ENCODE results near the gene HOXC4. TPM values are rescaled to one million over a fixed set of nuclear protein-coding genes. Genes with fewer than 3 reads are reported as not detected.
A peak's percentile ranks its signal among the peaks of the same experiment; 100 is the strongest.

HOXC4 gene
- polyA plus RNA-seq, 2 of the 4 experiments (the other 2 are of a cell fraction): 1.3 to 4.0 TPM

GRCh38 chr12:54014377-54015017 lies 39.1 kb upstream of the HOXC4 start:
- peak overlapping the region in 1 of 2 experiments; percentile 77; a peak in 3 of 6 replicates for H3K27ac ChIP-seq
- no peak overlapping the region for H3K4me3 ChIP-seq
- ChIA-PET POLR2A (no interaction called here), CTCF (interaction anchor here (0.7 to 28.7 kb wide), 8 partner anchors 9 to 201 kb away, joined by 3 to 1074 read pairs (median 8); partner anchors contain the start of genes HOXC5, HOXC6 and SMUG1)
- peak overlapping the region; percentile 60 for H3K4me2 ChIP-seq
- no peak for TF ChIP-seq ZNF302 (CRISPR knock-in tag; IDR thresholded peaks at IDR 0.05)
- TF ChIP-seq NFE2L2 (conservative IDR thresholded peaks at IDR 0.05; ENCODE audit: low read length): no peak
- TF ChIP-seq HOXA7 (CRISPR knock-in tag; IDR thresholded peaks at IDR 0.05): no peak
- TF ChIP-seq HDAC2 (IDR thresholded peaks at IDR 0.05): no peak
- no peak for TF ChIP-seq JUN (IDR thresholded peaks at IDR 0.05)
- TF ChIP-seq RARB (CRISPR knock-in tag; IDR thresholded peaks at IDR 0.05): no peak
- no peak for TF ChIP-seq CHD4 (IDR thresholded peaks at IDR 0.05; ENCODE audit: borderline replicate concordance)
- no peak for TF ChIP-seq ESRRA (IDR thresholded peaks at IDR 0.05; ENCODE audit: borderline replicate concordance, low read length)
- no peak for TF ChIP-seq POLR2AphosphoS2 (conservative IDR thresholded peaks at IDR 0.05; ENCODE audit: low read length)
- TF ChIP-seq MYC (IDR thresholded peaks at IDR 0.05; ENCODE audit: borderline replicate concordance, low read length): no peak
- TF ChIP-seq ATOH8 (CRISPR knock-in tag; IDR thresholded peaks at IDR 0.05; ENCODE audit: low read depth): no peak
- no peak for TF ChIP-seq KDM5A (IDR thresholded peaks at IDR 0.05)
- no peak for TF ChIP-seq HMGXB4 (CRISPR knock-in tag; IDR thresholded peaks at IDR 0.05; ENCODE audit: borderline replicate concordance)
- TF ChIP-seq CTCF (IDR thresholded peaks at IDR 0.05): no peak
- TF ChIP-seq KDM1A (IDR thresholded peaks at IDR 0.05; ENCODE audit: low read depth): no peak
- FAIRE-seq (no peak), ATAC-seq (no peak), DNase-seq (ENCODE audit: low read depth in 1 of 2, low spot score in 1 of 2) (no peak)
- 92% methylated on average over 36 of the region's 36 CpGs for WGBS (ENCODE audit: missing lambda C conversion rate)
- peaks cover 62% of the 10 kb centered on the region for H3K4me1 ChIP-seq
- no peaks in the 10 kb centered on the region for H3K9me3 ChIP-seq

GRCh38 chr12:54015018-54015931 lies 38.4 kb upstream of the HOXC4 start:
- ATAC-seq (no peak), DNase-seq (ENCODE audit: low read depth in 1 of 2, low spot score in 1 of 2) (no peak), FAIRE-seq (no peak)
- Histone ChIP-seq H3K4me1 (peaks cover 60% of the 10 kb centered on the region), H3K27ac (peak overlapping the region; percentile 96 to 99; a peak in 5 of 6 replicates), H3K4me2 (peak overlapping the region; percentile 96), H3K9me3 (no peaks in the 10 kb centered on the region), H3K4me3 (no peak overlapping the region)
- POLR2A ChIA-PET: no interaction called here
- CTCF ChIA-PET: interaction anchor here (1.0 to 28.7 kb wide), 7 partner anchors 8 to 250 kb away, joined by 3 to 1074 read pairs (median 9); partner anchors contain the start of genes HOXC5, HOXC6 and SMUG1
- WGBS (ENCODE audit: missing lambda C conversion rate): 90% methylated on average over 23 of the region's 23 CpGs
- TF ChIP-seq FOSL2 (IDR thresholded peaks at IDR 0.05) (no peak), FOSL2 (CRISPR knock-in tag; IDR thresholded peaks at IDR 0.05) (no peak), MAFK (IDR thresholded peaks at IDR 0.05; ENCODE audit: partially characterized antibody) (no peak), CEBPB (IDR thresholded peaks at IDR 0.05) (no peak), HMGXB4 (CRISPR knock-in tag; IDR thresholded peaks at IDR 0.05; ENCODE audit: borderline replicate concordance) (no peak), ZC3H11A (IDR thresholded peaks at IDR 0.05) (no peak), CBX2 (IDR thresholded peaks at IDR 0.05; ENCODE audit: borderline replicate concordance, low read depth) (no peak), HOXB5 (CRISPR knock-in tag; IDR thresholded peaks at IDR 0.05) (no peak), E2F6 (IDR thresholded peaks at IDR 0.05; ENCODE audit: borderline replicate concordance, low read depth) (no peak), SMC3 (IDR thresholded peaks at IDR 0.05) (no peak), PHF8 (IDR thresholded peaks at IDR 0.05; ENCODE audit: borderline replicate concordance, low read depth) (no peak), RARB (CRISPR knock-in tag; IDR thresholded peaks at IDR 0.05) (no peak), EHF (CRISPR knock-in tag; IDR thresholded peaks at IDR 0.05) (no peak), HOXB13 (CRISPR knock-in tag; IDR thresholded peaks at IDR 0.05; ENCODE audit: low read depth) (no peak), POLR2A (IDR thresholded peaks at IDR 0.05; ENCODE audit: low read length) (no peak), HEYL (CRISPR knock-in tag; IDR thresholded peaks at IDR 0.05) (no peak), RNF2 (IDR thresholded peaks at IDR 0.05; ENCODE audit: borderline replicate concordance, low read depth) (no peak)

Measured in A549 (cell line).